Gastroesophageal sphincter (tissue), 3 donors: Measurements from ENCODE around the gene ABI3BP.

Experiments used
- EP300 ChIP-seq: sonication (generic); formaldehyde crosslinking; IDR thresholded peaks from one replicate; pipeline ENCODE4 v1.6.1; 2017; ENCODE audit warnings: antibody characterized with exemption, mild to moderate bottlenecking
- POLR2A ChIP-seq, 2 donors: fragments of 450-650 bp; IDR thresholded peaks; one replicate each; pipeline ENCODE4 v1.6.1; 2017; ENCODE audit warnings: antibody characterized with exemption in 2 of 2, mild to moderate bottlenecking in 2 of 2, moderate library complexity in 1 of 2
- TF ChIP-seq, protein P1 (sequence below), 4 experiments: fragments of 200-600 bp in 2 of 4; fragments of 450-650 bp in 2 of 4; sonication (generic) in 1 of 4; IDR thresholded peaks; one replicate each; pipeline ENCODE4 v1.5.1; 2017 to 2019; ENCODE audit warnings: antibody characterized with exemption in 4 of 4, mild to moderate bottlenecking in 2 of 4, moderate library complexity in 2 of 4

DNA sequence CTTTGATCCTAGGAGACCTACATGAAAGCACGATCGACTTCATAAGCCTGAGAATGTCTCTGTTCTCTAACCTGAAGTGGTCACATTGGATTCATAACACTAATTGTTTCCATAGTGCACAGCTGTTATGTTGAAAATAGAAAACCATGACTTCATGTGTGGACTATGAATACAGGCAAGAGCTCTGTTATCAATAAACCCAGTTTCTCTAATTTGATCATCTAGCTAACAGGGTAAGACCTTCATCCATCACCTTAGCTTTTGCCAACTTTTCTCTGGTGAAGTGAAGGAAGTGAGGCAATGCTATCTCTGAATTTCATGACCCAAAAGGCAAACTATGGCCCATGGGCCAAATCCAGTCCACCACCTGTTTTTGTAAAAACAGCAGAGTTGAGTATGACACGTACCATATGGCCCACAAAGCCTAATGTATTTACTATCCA, 27.2 kb downstream of the ABI3BP start:
- TF ChIP-seq, protein P1, sequence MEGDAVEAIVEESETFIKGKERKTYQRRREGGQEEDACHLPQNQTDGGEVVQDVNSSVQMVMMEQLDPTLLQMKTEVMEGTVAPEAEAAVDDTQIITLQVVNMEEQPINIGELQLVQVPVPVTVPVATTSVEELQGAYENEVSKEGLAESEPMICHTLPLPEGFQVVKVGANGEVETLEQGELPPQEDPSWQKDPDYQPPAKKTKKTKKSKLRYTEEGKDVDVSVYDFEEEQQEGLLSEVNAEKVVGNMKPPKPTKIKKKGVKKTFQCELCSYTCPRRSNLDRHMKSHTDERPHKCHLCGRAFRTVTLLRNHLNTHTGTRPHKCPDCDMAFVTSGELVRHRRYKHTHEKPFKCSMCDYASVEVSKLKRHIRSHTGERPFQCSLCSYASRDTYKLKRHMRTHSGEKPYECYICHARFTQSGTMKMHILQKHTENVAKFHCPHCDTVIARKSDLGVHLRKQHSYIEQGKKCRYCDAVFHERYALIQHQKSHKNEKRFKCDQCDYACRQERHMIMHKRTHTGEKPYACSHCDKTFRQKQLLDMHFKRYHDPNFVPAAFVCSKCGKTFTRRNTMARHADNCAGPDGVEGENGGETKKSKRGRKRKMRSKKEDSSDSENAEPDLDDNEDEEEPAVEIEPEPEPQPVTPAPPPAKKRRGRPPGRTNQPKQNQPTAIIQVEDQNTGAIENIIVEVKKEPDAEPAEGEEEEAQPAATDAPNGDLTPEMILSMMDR (IDR thresholded peaks at IDR 0.05), result no peak
- TF ChIP-seq EP300 (no peak), POLR2A (IDR thresholded peaks at IDR 0.05) (no peak)
